Measurements from ENCODE around the gene REX1BD. TPM values are rescaled to one million over a fixed set of nuclear protein-coding genes. Genes with fewer than 3 reads are reported as not detected.
A peak's percentile ranks its signal among the peaks of the same experiment; 100 is the strongest.

The REX1BD gene
- total and polyA plus RNA-seq, 2 of the 13 experiments (the other 11 are each of a cell fraction or from before 2014, with no cell fraction given), result 7.5 to 25.4 TPM

DNA sequence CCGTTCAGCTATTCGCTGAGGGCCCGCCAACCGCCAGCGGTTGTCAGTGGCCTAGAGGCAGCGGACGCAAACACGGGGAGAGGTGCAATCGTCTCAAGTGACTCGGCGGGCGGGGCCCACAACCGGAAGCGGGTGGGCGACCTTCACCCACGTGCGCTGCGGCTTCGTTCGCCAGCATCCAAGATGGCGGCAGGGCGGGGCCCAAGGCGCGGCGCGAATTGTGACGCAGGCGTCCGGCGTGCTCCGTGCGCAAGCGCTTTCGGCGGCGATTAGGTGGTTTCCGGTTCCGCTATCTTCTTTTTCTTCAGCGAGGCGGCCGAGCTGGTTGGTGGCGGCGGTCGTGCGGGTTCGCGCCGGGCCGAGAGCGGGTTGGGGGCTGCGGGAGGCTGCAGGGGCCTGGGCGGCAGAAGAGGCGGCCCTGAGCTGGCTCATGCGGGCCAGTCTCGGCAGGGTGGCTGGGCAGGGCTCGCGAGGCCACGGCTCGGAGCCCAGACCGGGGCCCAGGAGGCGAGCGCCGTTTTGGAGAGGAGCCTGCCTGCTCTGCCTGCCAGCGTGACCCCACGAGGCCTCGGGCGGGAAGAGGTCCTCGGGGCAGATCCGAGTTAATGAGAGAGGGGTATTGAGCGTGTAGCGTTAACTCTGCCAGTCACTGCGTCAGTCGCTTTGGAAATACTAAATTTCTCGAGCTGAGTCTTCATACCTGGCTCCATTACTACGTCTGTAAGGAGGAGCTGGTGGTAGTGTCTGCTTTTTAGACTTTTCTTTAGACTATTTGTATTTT, 16.8 kb upstream of the REX1BD start, which contains the start of gene UBA52 (continued):
- TF ChIP-seq, protein P1, sequence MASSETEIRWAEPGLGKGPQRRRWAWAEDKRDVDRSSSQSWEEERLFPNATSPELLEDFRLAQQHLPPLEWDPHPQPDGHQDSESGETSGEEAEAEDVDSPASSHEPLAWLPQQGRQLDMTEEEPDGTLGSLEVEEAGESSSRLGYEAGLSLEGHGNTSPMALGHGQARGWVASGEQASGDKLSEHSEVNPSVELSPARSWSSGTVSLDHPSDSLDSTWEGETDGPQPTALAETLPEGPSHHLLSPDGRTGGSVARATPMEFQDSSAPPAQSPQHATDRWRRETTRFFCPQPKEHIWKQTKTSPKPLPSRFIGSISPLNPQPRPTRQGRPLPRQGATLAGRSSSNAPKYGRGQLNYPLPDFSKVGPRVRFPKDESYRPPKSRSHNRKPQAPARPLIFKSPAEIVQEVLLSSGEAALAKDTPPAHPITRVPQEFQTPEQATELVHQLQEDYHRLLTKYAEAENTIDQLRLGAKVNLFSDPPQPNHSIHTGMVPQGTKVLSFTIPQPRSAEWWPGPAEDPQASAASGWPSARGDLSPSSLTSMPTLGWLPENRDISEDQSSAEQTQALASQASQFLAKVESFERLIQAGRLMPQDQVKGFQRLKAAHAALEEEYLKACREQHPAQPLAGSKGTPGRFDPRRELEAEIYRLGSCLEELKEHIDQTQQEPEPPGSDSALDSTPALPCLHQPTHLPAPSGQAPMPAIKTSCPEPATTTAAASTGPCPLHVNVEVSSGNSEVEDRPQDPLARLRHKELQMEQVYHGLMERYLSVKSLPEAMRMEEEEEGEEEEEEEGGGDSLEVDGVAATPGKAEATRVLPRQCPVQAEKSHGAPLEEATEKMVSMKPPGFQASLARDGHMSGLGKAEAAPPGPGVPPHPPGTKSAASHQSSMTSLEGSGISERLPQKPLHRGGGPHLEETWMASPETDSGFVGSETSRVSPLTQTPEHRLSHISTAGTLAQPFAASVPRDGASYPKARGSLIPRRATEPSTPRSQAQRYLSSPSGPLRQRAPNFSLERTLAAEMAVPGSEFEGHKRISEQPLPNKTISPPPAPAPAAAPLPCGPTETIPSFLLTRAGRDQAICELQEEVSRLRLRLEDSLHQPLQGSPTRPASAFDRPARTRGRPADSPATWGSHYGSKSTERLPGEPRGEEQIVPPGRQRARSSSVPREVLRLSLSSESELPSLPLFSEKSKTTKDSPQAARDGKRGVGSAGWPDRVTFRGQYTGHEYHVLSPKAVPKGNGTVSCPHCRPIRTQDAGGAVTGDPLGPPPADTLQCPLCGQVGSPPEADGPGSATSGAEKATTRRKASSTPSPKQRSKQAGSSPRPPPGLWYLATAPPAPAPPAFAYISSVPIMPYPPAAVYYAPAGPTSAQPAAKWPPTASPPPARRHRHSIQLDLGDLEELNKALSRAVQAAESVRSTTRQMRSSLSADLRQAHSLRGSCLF (CRISPR knock-in tag; IDR thresholded peaks at IDR 0.05; ENCODE audit: borderline replicate concordance), result no peak
- TF ChIP-seq SALL1 (CRISPR knock-in tag; IDR thresholded peaks at IDR 0.05), result peak; percentile 93
- TF ChIP-seq, protein P2, sequence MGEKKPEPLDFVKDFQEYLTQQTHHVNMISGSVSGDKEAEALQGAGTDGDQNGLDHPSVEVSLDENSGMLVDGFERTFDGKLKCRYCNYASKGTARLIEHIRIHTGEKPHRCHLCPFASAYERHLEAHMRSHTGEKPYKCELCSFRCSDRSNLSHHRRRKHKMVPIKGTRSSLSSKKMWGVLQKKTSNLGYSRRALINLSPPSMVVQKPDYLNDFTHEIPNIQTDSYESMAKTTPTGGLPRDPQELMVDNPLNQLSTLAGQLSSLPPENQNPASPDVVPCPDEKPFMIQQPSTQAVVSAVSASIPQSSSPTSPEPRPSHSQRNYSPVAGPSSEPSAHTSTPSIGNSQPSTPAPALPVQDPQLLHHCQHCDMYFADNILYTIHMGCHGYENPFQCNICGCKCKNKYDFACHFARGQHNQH (CRISPR knock-in tag; IDR thresholded peaks at IDR 0.05), result peak; percentile 96
- no peak for TF ChIP-seq ZNF367 (CRISPR knock-in tag; IDR thresholded peaks at IDR 0.05; ENCODE audit: borderline replicate concordance)
- TF ChIP-seq SP5 (CRISPR knock-in tag; IDR thresholded peaks at IDR 0.05; ENCODE audit: borderline replicate concordance, low read depth), result peak; percentile 91
- no peak; the same call in 1 of the 2 replicates for TF ChIP-seq ZMYM3 (CRISPR knock-in tag; IDR thresholded peaks at IDR 0.05)
- TF ChIP-seq ZNF263 (CRISPR knock-in tag; IDR thresholded peaks at IDR 0.05), result no peak; the same call in none of the 2 replicates
- no peak for TF ChIP-seq HNF4G (IDR thresholded peaks at IDR 0.05; ENCODE audit: borderline replicate concordance, low read depth, low read length)
- TF ChIP-seq HNF4G (CRISPR knock-in tag; IDR thresholded peaks at IDR 0.05; ENCODE audit: borderline replicate concordance, low read depth), result peak; percentile 63; the same call in 1 of the 2 replicates
- TF ChIP-seq, protein P3, sequence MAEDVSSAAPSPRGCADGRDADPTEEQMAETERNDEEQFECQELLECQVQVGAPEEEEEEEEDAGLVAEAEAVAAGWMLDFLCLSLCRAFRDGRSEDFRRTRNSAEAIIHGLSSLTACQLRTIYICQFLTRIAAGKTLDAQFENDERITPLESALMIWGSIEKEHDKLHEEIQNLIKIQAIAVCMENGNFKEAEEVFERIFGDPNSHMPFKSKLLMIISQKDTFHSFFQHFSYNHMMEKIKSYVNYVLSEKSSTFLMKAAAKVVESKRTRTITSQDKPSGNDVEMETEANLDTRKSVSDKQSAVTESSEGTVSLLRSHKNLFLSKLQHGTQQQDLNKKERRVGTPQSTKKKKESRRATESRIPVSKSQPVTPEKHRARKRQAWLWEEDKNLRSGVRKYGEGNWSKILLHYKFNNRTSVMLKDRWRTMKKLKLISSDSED (CRISPR knock-in tag; IDR thresholded peaks at IDR 0.05), result no peak
- peak; percentile 91; the same call in 1 of the 2 replicates for TF ChIP-seq NCOA1 (CRISPR knock-in tag; IDR thresholded peaks at IDR 0.05)
- no peak for TF ChIP-seq ZNF235 (CRISPR knock-in tag; IDR thresholded peaks at IDR 0.05; ENCODE audit: borderline replicate concordance)
- TF ChIP-seq, protein P4, sequence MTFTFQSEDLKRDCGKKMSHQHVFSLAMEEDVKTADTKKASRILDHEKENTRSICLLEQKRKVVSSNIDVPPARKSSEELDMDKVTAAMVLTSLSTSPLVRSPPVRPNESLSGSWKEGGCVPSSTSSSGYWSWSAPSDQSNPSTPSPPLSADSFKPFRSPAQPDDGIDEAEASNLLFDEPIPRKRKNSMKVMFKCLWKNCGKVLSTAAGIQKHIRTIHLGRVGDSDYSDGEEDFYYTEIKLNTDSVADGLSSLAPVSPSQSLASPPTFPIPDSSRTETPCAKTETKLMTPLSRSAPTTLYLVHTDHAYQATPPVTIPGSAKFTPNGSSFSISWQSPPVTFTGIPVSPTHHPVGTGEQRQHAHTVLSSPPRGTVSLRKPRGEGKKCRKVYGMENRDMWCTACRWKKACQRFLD (CRISPR knock-in tag; IDR thresholded peaks at IDR 0.05; ENCODE audit: borderline replicate concordance), result peak; percentile 64; the same call in 1 of the 2 replicates
- 0 out of 2 replicates have a peak, but pooled peaks have one; percentile 55 for TF ChIP-seq PAF1 (CRISPR knock-in tag; IDR thresholded peaks at IDR 0.05)
- TF ChIP-seq, protein P5, sequence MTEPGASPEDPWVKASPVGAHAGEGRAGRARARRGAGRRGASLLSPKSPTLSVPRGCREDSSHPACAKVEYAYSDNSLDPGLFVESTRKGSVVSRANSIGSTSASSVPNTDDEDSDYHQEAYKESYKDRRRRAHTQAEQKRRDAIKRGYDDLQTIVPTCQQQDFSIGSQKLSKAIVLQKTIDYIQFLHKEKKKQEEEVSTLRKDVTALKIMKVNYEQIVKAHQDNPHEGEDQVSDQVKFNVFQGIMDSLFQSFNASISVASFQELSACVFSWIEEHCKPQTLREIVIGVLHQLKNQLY (CRISPR knock-in tag; IDR thresholded peaks at IDR 0.05), result peak; percentile 90
- TF ChIP-seq KLF15 (CRISPR knock-in tag; IDR thresholded peaks at IDR 0.05; ENCODE audit: borderline replicate concordance), result peak; percentile 67; the same call in 1 of the 2 replicates
- TF ChIP-seq ZBTB3 (CRISPR knock-in tag; IDR thresholded peaks at IDR 0.05; ENCODE audit: borderline replicate concordance, low read depth), result 0 out of 2 replicates have a peak, but pooled peaks have one; percentile 39
- TF ChIP-seq ZNF496 (CRISPR knock-in tag; IDR thresholded peaks at IDR 0.05; ENCODE audit: insufficient replicate concordance), result no peak
- peak; percentile 97; the same call in 1 of the 2 replicates for TF ChIP-seq CBX5 (CRISPR knock-in tag; IDR thresholded peaks at IDR 0.05; ENCODE audit: borderline replicate concordance)
